B cell (primary cell): ENCODE measurements around the gene LYG2. TPM values are rescaled to one million over a fixed set of nuclear protein-coding genes. Genes with fewer than 3 reads are reported as not detected.

ENCODE experiments used
- ATAC-seq: fragments of 200-7000 bp; cut with Tn5 transposase; one replicate; pipeline ENCODE4 v1.10.0; 2021; ENCODE audit warnings: low read depth, mild to moderate bottlenecking, moderate number of reproducible peaks, moderate library complexity
- CTCF ChIA-PET: fragments of 350-600 bp; sonication (Branson Sonifier 250); formaldehyde crosslinking; loops from one replicate; lab custom pipeline; 2021; ENCODE audit warnings: antibody characterized with exemption, inconsistent platforms; lab: Charles Lee
- POLR2A ChIA-PET: fragments of 350-600 bp; sonication (Branson Sonifier 250); formaldehyde crosslinking; loops from one replicate; lab custom pipeline; 2021; ENCODE audit warnings: antibody characterized with exemption; lab: Charles Lee
- DNase-seq: peaks from one replicate; pipeline ENCODE4 v3.0.0; 2013
- H2AFZ ChIP-seq: 2 replicates; pipeline ENCODE4 v1.6.1; 2012; ENCODE audit warnings: mild to moderate bottlenecking, low read depth, low read length; ENCODE audit not compliant: insufficient read depth, poor library complexity, severe bottlenecking
- H3K27ac ChIP-seq, 2 donors: 1 replicate in 1 of 2; 2 replicates in 1 of 2; pipeline ENCODE4 v1.5.1; 2012 to 2013; ENCODE audit warnings: low read length in 2 of 2, mild to moderate bottlenecking in 2 of 2, moderate library complexity in 1 of 2
- H3K27me3 ChIP-seq, 4 experiments: fragments of 200-600 bp in 1 of 4; sonication (generic) in 1 of 4; replicated peaks in 1 of 4; 1 replicate in 2 of 4; 2 replicates in 2 of 4; pipeline versions ENCODE4 v1.6.1 to v1.7.0; 2013 to 2016; ENCODE audit warnings: low read length in 3 of 4, mild to moderate bottlenecking in 2 of 4, mixed read lengths in 1 of 4, moderate library complexity in 1 of 4; ENCODE audit not compliant: insufficient read depth in 4 of 4, control insufficient read depth in 3 of 4; ENCODE audit errors: control extremely low read depth in 1 of 4
- H3K36me3 ChIP-seq, 2 experiments: replicated peaks in 1 of 2; 1 replicate in 1 of 2; 2 replicates in 1 of 2; pipeline versions ENCODE4 v1.6.1 to v1.7.1; 2013; ENCODE audit warnings: low read length in 1 of 2; ENCODE audit not compliant: insufficient read depth in 2 of 2, control insufficient read depth in 1 of 2; ENCODE audit errors: control extremely low read depth in 1 of 2, extremely low read depth in 1 of 2
- H3K4me1 ChIP-seq, 2 donors: fragments of 200-600 bp in 1 of 2; sonication (generic) in 1 of 2; 1 replicate in 1 of 2; 2 replicates in 1 of 2; pipeline versions ENCODE4 v1.5.1 to v1.6.1; 2013 to 2017; ENCODE audit warnings: low read length in 2 of 2; ENCODE audit not compliant: control insufficient read depth in 2 of 2, insufficient read depth in 2 of 2
- H3K4me2 ChIP-seq: replicated peaks from 2 replicates; pipeline ENCODE3; 2012; ENCODE audit warnings: mild to moderate bottlenecking, low read depth, low read length; ENCODE audit not compliant: poor library complexity, severe bottlenecking
- H3K4me3 ChIP-seq, 5 experiments: fragments of 200-600 bp in 1 of 5; sonication (generic) in 1 of 5; 1 replicate in 3 of 5; 2 replicates in 2 of 5; pipeline versions ENCODE4 v1.5.1 to v1.7.0; 2011 to 2016; ENCODE audit warnings: low read length in 4 of 5, mild to moderate bottlenecking in 4 of 5, low read depth in 2 of 5, control low read depth in 1 of 5, moderate library complexity in 1 of 5; ENCODE audit not compliant: insufficient read depth in 1 of 5; ENCODE audit errors: control extremely low read depth in 1 of 5, extremely low read depth in 1 of 5
- H3K79me2 ChIP-seq: fragments of 200-600 bp; sonication (generic); one replicate; pipeline ENCODE4 v1.6.0; 2016; ENCODE audit warnings: low read length; ENCODE audit not compliant: control insufficient read depth, insufficient read depth
- H3K9ac ChIP-seq: fragments of 200-600 bp; sonication (generic); 2 replicates; pipeline ENCODE4 v1.6.1; 2017; ENCODE audit warnings: mild to moderate bottlenecking, low read length, moderate library complexity
- H3K9me3 ChIP-seq, 3 donors: one replicate each; pipeline versions ENCODE4 v1.6.1 to v1.7.1; 2013; ENCODE audit warnings: low read length in 2 of 3; ENCODE audit not compliant: control insufficient read depth in 2 of 3, insufficient read depth in 1 of 3; ENCODE audit errors: control extremely low read depth in 1 of 3
- H4K20me1 ChIP-seq: 2 replicates; pipeline ENCODE4 v1.6.0; 2012; ENCODE audit warnings: mild to moderate bottlenecking, low read length; ENCODE audit not compliant: insufficient read depth, control insufficient read depth, poor library complexity, severe bottlenecking
- H3K27ac Mint-ChIP-seq: one replicate; pipeline ENCODE4 v1.8.0; 2021; ENCODE audit warnings: mixed read lengths
- H3K27me3 Mint-ChIP-seq: one replicate; pipeline ENCODE4 v1.8.0; 2021; ENCODE audit warnings: mixed read lengths
- H3K4me1 Mint-ChIP-seq: one replicate; pipeline ENCODE4 v1.8.0; 2021; ENCODE audit warnings: mixed read lengths
- H3K4me3 Mint-ChIP-seq: one replicate; pipeline ENCODE4 v1.8.0; 2021; ENCODE audit warnings: mixed read lengths
- H3K9me3 Mint-ChIP-seq: one replicate; pipeline ENCODE4 v1.8.0; 2022; ENCODE audit warnings: mixed read lengths; ENCODE audit not compliant: insufficient read depth
- CTCF ChIP-seq: fragments of 200-600 bp; IDR thresholded peaks from one replicate; pipeline ENCODE4 v1.8.0; 2022; ENCODE audit warnings: antibody characterized with exemption, mild to moderate bottlenecking
- EZH2 ChIP-seq: IDR thresholded peaks from 2 replicates; pipeline ENCODE4 v1.6.1; 2012; ENCODE audit warnings: borderline replicate concordance, low read depth, mild to moderate bottlenecking, moderate library complexity, low read length; ENCODE audit not compliant: insufficient read depth, poor library complexity, severe bottlenecking
- WGBS: methylation state at CpG from one replicate; pipeline ENCODE4 v1.1.5; 2013; ENCODE audit warnings: missing lambda C conversion rate; ENCODE audit not compliant: insufficient coverage; 5-methylcytosine and 5-hydroxymethylcytosine counted together
- intact Hi-C: fragments of 100-400 bp; cut with micrococcal nuclease; formaldehyde crosslinking; loops from one replicate; pipeline ENCODE4 v1.10.0; 2022
- polyA plus RNA-seq: library from polyadenylated mRNA; depleted of rRNA; stranded (reverse); fragments of >200 nt; gene quantifications from 2 replicates; pipeline ENCODE4 v1.2.3, GENCODE V29; 2012
- total RNA-seq, 2 donors: library from RNA; stranded (reverse); fragments of 120-200 nt in 1 of 2; gene quantifications; 1 replicate in 1 of 2; 2 replicates in 1 of 2; pipeline versions ENCODE4 v1.2.3 to v1.2.4, GENCODE V29; 2013 to 2022

LYG2 gene
- total and polyA plus RNA-seq, 2 donors (not counting 1 experiment from before 2014, with no cell fraction given), result not detected

GRCh38 chr2:99242151-99242550, 13.3 kb downstream of the LYG2 start:
- H3K27ac Mint-ChIP-seq, result no peak overlapping the region
- Histone ChIP-seq H3K27ac (no peak overlapping the region), H3K4me1 (no peaks in the 10 kb centered on the region), H2AFZ (no peak overlapping the region), H3K9me3 (peaks cover 0 to 3% (median 0%) of the 10 kb centered on the region in 3 donors), H3K4me3 (no peak overlapping the region), H3K27me3 (no peaks in the 10 kb centered on the region), H4K20me1 (no peaks in the 10 kb centered on the region), H3K9ac (no peak overlapping the region), H3K79me2 (no peaks in the 10 kb centered on the region), H3K4me2 (no peak overlapping the region), H3K36me3 (no peaks in the 10 kb centered on the region)
- intact Hi-C loops, result no loop called here
- ChIA-PET CTCF (no interaction called here), POLR2A (no interaction called here)
- no peaks in the 10 kb centered on the region for H3K9me3 Mint-ChIP-seq
- DNase-seq (no peak), ATAC-seq (no peak)
- H3K4me1 Mint-ChIP-seq, result no peaks in the 10 kb centered on the region
- no peak overlapping the region for H3K4me3 Mint-ChIP-seq
- no peak for TF ChIP-seq CTCF
- TF ChIP-seq EZH2, result no peak
- H3K27me3 Mint-ChIP-seq, result no peaks in the 10 kb centered on the region
- 94% methylated on average over 4 of the region's 6 CpGs for WGBS

- DNase-seq, result no peak
- Mint-ChIP-seq H3K9me3 (no peaks in the 10 kb centered on the region), H3K27me3 (no peaks in the 10 kb centered on the region), H3K4me1 (no peaks in the 10 kb centered on the region), H3K27ac (no peak overlapping the region), H3K4me3 (no peak overlapping the region)
- H3K4me3 ChIP-seq, result no peak overlapping the region
- no peak for ATAC-seq
- no peaks in the 10 kb centered on the region for H3K36me3 ChIP-seq
- no peaks in the 10 kb centered on the region for H3K79me2 ChIP-seq
- H3K9ac ChIP-seq, result no peak overlapping the region
- no peak overlapping the region for H3K4me2 ChIP-seq
- no peak overlapping the region for H2AFZ ChIP-seq
- H3K4me1 ChIP-seq, result no peaks in the 10 kb centered on the region
- peaks cover 0 to 4% (median 0%) of the 10 kb centered on the region in 3 donors for H3K9me3 ChIP-seq
- ChIA-PET POLR2A (no interaction called here), CTCF (no interaction called here)
- TF ChIP-seq EZH2 (no peak), CTCF (no peak)
- no peaks in the 10 kb centered on the region for H3K27me3 ChIP-seq
- intact Hi-C loops, result no loop called here
- H3K27ac ChIP-seq, result no peak overlapping the region
- WGBS, result 90% methylated on average over 4 of the region's 6 CpGs
- H4K20me1 ChIP-seq, result no peaks in the 10 kb centered on the region
These were observed 15.0 kb downstream of the LYG2 start for GRCh38 chr2:99240431-99240830.
